ENCODE data around the gene SNAP29.

Gene SNAP29

DNA sequence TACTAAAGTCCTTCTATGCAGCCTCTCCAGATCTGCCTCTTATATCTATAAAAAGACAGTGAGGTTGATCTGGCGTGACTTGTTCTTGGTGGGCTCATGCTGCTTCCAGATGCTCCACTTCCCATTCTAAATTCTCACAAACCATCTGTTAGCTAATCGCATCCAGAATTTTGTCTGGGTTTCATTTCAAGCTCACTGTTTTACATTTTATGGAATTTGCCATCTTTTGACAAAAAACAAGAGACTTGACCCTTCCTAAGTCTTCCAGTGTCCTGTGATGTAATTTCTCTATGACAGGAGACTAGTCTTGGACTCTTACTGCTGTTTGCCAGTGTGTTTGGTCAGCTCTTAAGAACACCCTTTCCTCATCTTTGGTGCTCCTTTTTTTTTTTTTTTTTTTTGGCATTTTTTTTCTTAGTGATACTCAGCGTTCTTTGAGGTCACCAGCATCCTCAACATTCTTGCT, 81.4 kb downstream of the SNAP29 start:
- no peaks in the 10 kb centered on the region for H3K27me3 ChIP-seq (ENCODE audit: insufficient read depth, low read length)
- no peak overlapping the region for H3K4me3 ChIP-seq (ENCODE audit: low read length)
- H3K9ac ChIP-seq (ENCODE audit: low read depth, low read length): no peak overlapping the region
- H3K27ac ChIP-seq (ENCODE audit: low read length): no peak overlapping the region
- H3K36me3 ChIP-seq (ENCODE audit: insufficient read depth, low read depth, low read length): peaks cover 35% of the 10 kb centered on the region
- H3K9me3 ChIP-seq (ENCODE audit: insufficient read depth, low read depth, low read length): no peaks in the 10 kb centered on the region
- no peaks in the 10 kb centered on the region; the same call in 1 of the 2 replicates for H3K4me1 ChIP-seq (ENCODE audit: insufficient read depth, low read length)

Measured in iPS-20b (cell line).